ENCODE measurements around the gene NOB1. TPM values are rescaled to one million over a fixed set of nuclear protein-coding genes. Genes with fewer than 3 reads are reported as not detected.
A peak's percentile ranks its signal among the peaks of the same experiment; 100 is the strongest.

Gene NOB1
- total and polyA plus RNA-seq, 2 of the 4 experiments (the other 2 are of a cell fraction): 47.0 to 58.1 TPM

DNA sequence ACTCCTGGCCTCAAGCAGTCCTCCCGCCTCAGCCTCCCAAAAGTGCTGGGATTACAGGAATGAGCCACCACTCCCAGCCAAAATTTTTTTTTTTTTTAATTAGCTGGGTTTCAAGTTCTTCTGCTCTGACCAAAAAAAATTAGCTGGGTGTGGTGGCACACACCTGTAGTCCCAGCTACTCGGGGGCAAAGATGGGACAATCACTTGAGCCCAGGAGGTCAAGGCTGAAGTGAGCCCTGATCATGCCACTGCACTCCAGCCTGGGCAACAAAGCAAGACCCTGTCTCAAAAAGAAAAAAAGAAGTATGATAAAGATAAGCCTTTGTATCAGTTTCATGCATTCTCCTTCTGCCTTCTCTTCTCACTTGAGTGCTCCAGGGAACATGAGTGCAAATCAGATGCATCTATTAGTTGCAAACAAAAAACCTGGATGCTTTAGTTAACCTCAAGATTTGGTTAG is 30.3 kb downstream of the NOB1 start:
- peaks cover 34% of the 10 kb centered on the region; the same call in 1 of the 2 replicates for H4K20me1 ChIP-seq (ENCODE audit: insufficient read depth, low read length)
- dilution Hi-C loops (cut with HindIII; ENCODE audit: low sequenced_read_pairs, unreplicated experiment): no loop called here

More for the DNA sequence above, 30.3 kb downstream of the NOB1 start:
- Histone ChIP-seq H3K23ac (ENCODE audit: low read depth, low read length) (no peak overlapping the region), H3K18ac (ENCODE audit: low read depth, low read length) (no peak overlapping the region), H2BK20ac (ENCODE audit: low read depth, low read length) (no peak overlapping the region), H4K91ac (ENCODE audit: insufficient read depth, low read depth, low read length) (no peak overlapping the region), H2BK5ac (ENCODE audit: low read depth, low read length, poor library complexity, severe bottlenecking) (no peak overlapping the region), H3K4ac (ENCODE audit: low read depth, low read length) (no peak overlapping the region), H3K9ac (ENCODE audit: low read depth, low read length) (no peak overlapping the region; the same call in 1 of the 2 replicates), H2AFZ (replicated peaks; ENCODE audit: low read length, poor library complexity) (no peak overlapping the region), H3K56ac (ENCODE audit: extremely low read depth, insufficient read depth, low read length) (no peak overlapping the region), H3K27me3 (ENCODE audit: control insufficient read depth, insufficient read depth, low read length) (no peaks in the 10 kb centered on the region), H2BK120ac (ENCODE audit: low read depth, low read length) (no peak overlapping the region), H3K4me2 (ENCODE audit: low read depth, low read length) (peak overlapping the region; percentile 52), H2AK9ac (replicated peaks; ENCODE audit: low read depth, low read length, poor library complexity) (no peak overlapping the region), H3K4me1 (ENCODE audit: control insufficient read depth, insufficient read depth, low read length) (peaks cover 8% of the 10 kb centered on the region; the same call in 1 of the 2 replicates), H3K36me3 (ENCODE audit: control insufficient read depth, insufficient read depth, low read length) (peaks cover 10% of the 10 kb centered on the region), H3K79me1 (ENCODE audit: low read depth in 1 of 2, low read length in 2 of 2) (peaks cover 30 to 83% of the 10 kb centered on the region in 2 experiments), H3K27ac (ENCODE audit: insufficient read depth, low read length) (no peak overlapping the region), H4K5ac (ENCODE audit: low read depth, low read length) (no peak overlapping the region), H2AK5ac (ENCODE audit: low read depth, low read length) (no peak overlapping the region), H4K8ac (ENCODE audit: low read depth in 2 of 2, low read length in 2 of 2) (peak overlapping the region in 1 of 2 experiments; percentile 15; a peak in 1 of 4 replicates), H3K9me3 (ENCODE audit: control insufficient read depth, insufficient read depth, low read length) (no peaks in the 10 kb centered on the region), H3K9me1 (ENCODE audit: insufficient read depth, low read length) (0 out of 2 replicates have a peak, but pooled peaks cover 8% of the 10 kb centered on the region), H2BK15ac (ENCODE audit: low read depth, low read length) (no peak overlapping the region), H3K4me3 (ENCODE audit: insufficient read depth, low read depth, low read length) (no peak overlapping the region), H3K14ac (replicated peaks; ENCODE audit: low read depth, low read length) (no peak overlapping the region)
- CTCF ChIA-PET: interaction anchor here (1.2 to 1.5 kb wide), 2 partner anchors 15 to 30 kb away, joined by 3 to 5 read pairs; partner anchors contain the start of gene NOB1
- ATAC-seq (ENCODE audit: low read depth) (no peak), DNase-seq (no peak)
- WGBS, 2 experiments (ENCODE audit: extremely low coverage in 2 of 2, insufficient read length in 1 of 2): 100% methylated on average over 1 of the region's 2 CpGs; no CpG with 5 or more reads in 1 of the 2 experiments
- intact Hi-C loops (cut with micrococcal nuclease) (no loop called here), in situ Hi-C loops (cut with MboI; ENCODE audit: low sequenced_read_pairs) (no loop called here)
- POLR2A ChIA-PET (ENCODE audit: unreplicated experiment): no interaction called here
- TF ChIP-seq NFE2L2 (IDR thresholded peaks at IDR 0.05; ENCODE audit: low read depth, low read length): no peak
- TF ChIP-seq CTCF (conservative IDR thresholded peaks at IDR 0.05; ENCODE audit: low read depth, low read length): no peak
- TF ChIP-seq CHD1 (IDR thresholded peaks at IDR 0.05; ENCODE audit: low read depth, low read length): no peak
- TF ChIP-seq MXI1 (IDR thresholded peaks at IDR 0.05; ENCODE audit: borderline replicate concordance, low read depth, low read length): no peak
- TF ChIP-seq POLR2A (IDR thresholded peaks at IDR 0.05; ENCODE audit: low read depth, low read length): no peak
- TF ChIP-seq RFX5 (IDR thresholded peaks at IDR 0.05; ENCODE audit: low read depth, low read length): no peak
- TF ChIP-seq RCOR1 (IDR thresholded peaks at IDR 0.05; ENCODE audit: insufficient replicate concordance, low read length): no peak
- no peak for TF ChIP-seq MAZ (IDR thresholded peaks at IDR 0.05; ENCODE audit: borderline replicate concordance, low read depth, low read length)
- no peak for TF ChIP-seq CEBPB (IDR thresholded peaks at IDR 0.05; ENCODE audit: low read depth, low read length)
- TF ChIP-seq FOS (IDR thresholded peaks at IDR 0.05; ENCODE audit: low read depth, low read length): no peak
- TF ChIP-seq RAD21 (IDR thresholded peaks at IDR 0.05; ENCODE audit: low read length): no peak
- TF ChIP-seq ELK1 (IDR thresholded peaks at IDR 0.05; ENCODE audit: borderline replicate concordance, low read depth, low read length): no peak
- TF ChIP-seq USF2 (IDR thresholded peaks at IDR 0.05; ENCODE audit: low read depth, low read length): no peak
- no TSS peak for BruUV-seq (replicated peaks)

Data from IMR-90 (cell line).